GM12878 (cell line): ENCODE data around the gene WFIKKN1. TPM values are rescaled to one million over a fixed set of nuclear protein-coding genes. Genes with fewer than 3 reads are reported as not detected.

ENCODE experiments used
- ATAC-seq: fragments of 200-7000 bp; cut with Tn5 transposase; 3 replicates; pipeline ENCODE4 v1.9.1; 2020; ENCODE audit warnings: mild to moderate bottlenecking, moderate library complexity
- BruUV-seq: library from RNA; stranded (reverse); fragments of 400-500 nt; replicated peaks from 2 replicates; lab custom pipeline; 2021; lab: Mats Ljungman, UMichigan
- CTCF ChIA-PET: fragments of 300-600 bp; sonication (Branson Sonifier 250); formaldehyde crosslinking; extraction: SDS; loops from one replicate; lab custom pipeline; 2021; ENCODE audit warnings: inconsistent platforms; lab: Yijun Ruan, JAX
- POLR2A ChIA-PET: fragments of 350-600 bp; formaldehyde crosslinking; extraction: SDS; loops from one replicate; lab custom pipeline; 2021; ENCODE audit warnings: inconsistent platforms; lab: Charles Lee
- RAD21 ChIA-PET: fragments of 300-600 bp; sonication (Branson Sonifier 250); formaldehyde crosslinking; loops from one replicate; lab custom pipeline; 2023; ENCODE audit warnings: antibody characterized with exemption; ENCODE audit not compliant: unreplicated experiment; lab: Charles Lee
- SMC1A ChIA-PET: fragments of 300-600 bp; sonication (Branson Sonifier 250); formaldehyde crosslinking; loops from one replicate; lab custom pipeline; 2023; ENCODE audit not compliant: unreplicated experiment, uncharacterized antibody; lab: Charles Lee
- DNase-seq: peaks from one replicate; pipeline ENCODE4 v3.0.0-alpha.2; 2011; ENCODE audit warnings: low read depth, low spot score
- FAIRE-seq: peaks from 3 replicates; lab custom pipeline; 2011; peaks lifted over from hg19 to GRCh38; lab: Jason Lieb, UNC
- H2AFZ ChIP-seq: 2 replicates; pipeline ENCODE4 v1.6.0; 2011; ENCODE audit warnings: low read depth, low read length, control low read depth; ENCODE audit not compliant: control insufficient read depth
- H3K27ac ChIP-seq: 2 replicates; pipeline ENCODE4 v1.5.1; 2011; ENCODE audit warnings: control low read depth; ENCODE audit not compliant: control insufficient read depth, insufficient read depth
- H3K27me3 ChIP-seq, 2 experiments: replicated peaks in 1 of 2; 2 replicates each; pipeline versions ENCODE4 v1.6.0 to v1.6.1; 2011; ENCODE audit warnings: low read length in 1 of 2; ENCODE audit not compliant: control insufficient read depth in 2 of 2, insufficient read depth in 2 of 2
- H3K36me3 ChIP-seq, 2 experiments: 2 replicates each; pipeline ENCODE4 v1.5.1; 2011; ENCODE audit warnings: low read length in 1 of 2; ENCODE audit not compliant: control insufficient read depth in 2 of 2, insufficient read depth in 2 of 2
- H3K4me1 ChIP-seq: 2 replicates; pipeline ENCODE4 v1.6.1; 2011; ENCODE audit warnings: mild to moderate bottlenecking, low read length, moderate library complexity, mixed read lengths; ENCODE audit not compliant: control insufficient read depth, insufficient read depth
- H3K4me2 ChIP-seq: 2 replicates; pipeline ENCODE4 v1.6.0; 2011; ENCODE audit warnings: control low read depth; ENCODE audit not compliant: control insufficient read depth, insufficient read depth
- H3K4me3 ChIP-seq: fragments of 200-600 bp; sonication (generic); 2 replicates; pipeline ENCODE4 v1.5.1; 2016
- H3K79me2 ChIP-seq: 2 replicates; pipeline ENCODE4 v1.6.0; 2011; ENCODE audit warnings: low read length; ENCODE audit not compliant: control insufficient read depth, insufficient read depth
- H3K9ac ChIP-seq: 2 replicates; pipeline ENCODE4 v1.8.0; 2011; ENCODE audit warnings: low read length, control low read depth, mixed read lengths; ENCODE audit not compliant: control insufficient read depth, insufficient read depth
- H3K9me3 ChIP-seq: replicated peaks from 3 replicates; pipeline ENCODE4 v1.5.1; 2011; ENCODE audit warnings: mild to moderate bottlenecking, low read length; ENCODE audit not compliant: control insufficient read depth, insufficient read depth
- H4K20me1 ChIP-seq: 2 replicates; pipeline ENCODE4 v1.6.0; 2011; ENCODE audit not compliant: control insufficient read depth, insufficient read depth
- ASH2L ChIP-seq: fragments of 300-600, 200-600 bp; sonication (generic); IDR thresholded peaks from 2 replicates; pipeline ENCODE4 v1.6.1; 2017; ENCODE audit warnings: low read depth, mild to moderate bottlenecking, borderline replicate concordance
- BCL3 ChIP-seq: IDR thresholded peaks from 2 replicates; pipeline ENCODE4 v1.6.1; 2011; ENCODE audit warnings: borderline replicate concordance, low read depth, mild to moderate bottlenecking, moderate library complexity, low read length; ENCODE audit not compliant: insufficient read depth, poor library complexity, severe bottlenecking
- CBX3 ChIP-seq: fragments of 200-600 bp; sonication (generic); IDR thresholded peaks from 2 replicates; pipeline ENCODE4 v1.6.1; 2016; ENCODE audit warnings: low read depth, borderline replicate concordance
- CBX5 ChIP-seq: sonication (generic); IDR thresholded peaks from 2 replicates; pipeline ENCODE4 v1.6.1; 2016; ENCODE audit warnings: low read depth, moderate library complexity, mild to moderate bottlenecking, inconsistent platforms
- ELK1 ChIP-seq: IDR thresholded peaks from 2 replicates; pipeline ENCODE4 v1.6.1; 2012; ENCODE audit warnings: low read depth, low read length, improper control_type of control experiment
- GABPA ChIP-seq: IDR thresholded peaks from 2 replicates; pipeline ENCODE4 v1.6.1; 2014; ENCODE audit warnings: antibody characterized with exemption, low read depth, mild to moderate bottlenecking, inconsistent platforms
- KAT2A ChIP-seq: conservative IDR thresholded peaks from 2 replicates; pipeline ENCODE4 v1.6.1; 2011; ENCODE audit warnings: low read depth, low read length; ENCODE audit not compliant: control insufficient read depth
- NKRF ChIP-seq: fragments of 450-650 bp; conservative IDR thresholded peaks from 2 replicates; pipeline ENCODE4 v1.6.1; 2017; ENCODE audit warnings: mild to moderate bottlenecking, moderate library complexity
- NR2C2 ChIP-seq: IDR thresholded peaks from 2 replicates; pipeline ENCODE4 v1.6.1; 2011; ENCODE audit warnings: borderline replicate concordance, low read depth; ENCODE audit not compliant: control insufficient read depth, insufficient read length
- RCOR1 ChIP-seq: conservative IDR thresholded peaks from 2 replicates; pipeline ENCODE4 v1.6.1; 2012; ENCODE audit warnings: low read depth, low read length, improper control_type of control experiment
- SMAD5 ChIP-seq: IDR thresholded peaks from 2 replicates; pipeline ENCODE4 v1.6.1; 2016; ENCODE audit warnings: antibody characterized with exemption, low read depth
- SMARCA5 ChIP-seq: fragments of 450-650 bp; IDR thresholded peaks from 2 replicates; pipeline ENCODE4 v1.6.1; 2017; ENCODE audit warnings: mild to moderate bottlenecking
- STAT3 ChIP-seq: IDR thresholded peaks from 2 replicates; pipeline ENCODE4 v1.6.1; 2011; ENCODE audit warnings: low read depth, low read length, improper control_type of control experiment
- WGBS: methylation state at CpG from one replicate; pipeline ENCODE4 v1.1.6; 2016; ENCODE audit warnings: low lambda C conversion rate; ENCODE audit not compliant: insufficient replicate concordance, insufficient coverage; ENCODE audit errors: missing lambda C conversion rate; 5-methylcytosine and 5-hydroxymethylcytosine counted together
- in situ Hi-C: fragments of 300-500 bp; cut with MboI; formaldehyde crosslinking; loops from 9 replicates; pipeline ENCODE4 v1.14.3; 2018; ENCODE audit warnings: mixed read lengths
- intact Hi-C: fragments of 100-400 bp; cut with micrococcal nuclease; formaldehyde crosslinking; loops from one replicate; pipeline ENCODE4 v1.14.2; 2022; ENCODE audit not compliant: unreplicated experiment
- polyA plus RNA-seq, 11 experiments: library from polyadenylated mRNA; depleted of rRNA in 4 of 11; unstranded in 6 of 11; stranded (reverse) in 5 of 11; fragments of >200 nt; fragmentation: Nextera tagmentation in 4 of 11; fragmentation: Illumina TruSeq in 1 of 11; extraction: Ambion mirVana in 4 of 11; extraction: Trizol in 1 of 11; gene quantifications; 1 replicate in 1 of 11; 2 replicates in 10 of 11; pipeline versions ENCODE4 v1.2.1 to v1.2.3, GENCODE V29; 2011 to 2016; ENCODE audit warnings: inconsistent platforms in 2 of 11, missing spikeins in 2 of 11, low read depth in 1 of 11
- total RNA-seq, 4 experiments: library from RNA; depleted of rRNA in 3 of 4; stranded (reverse); fragments of >200 nt in 3 of 4; fragmentation: Illumina TruSeq in 1 of 4; extraction: Trizol in 1 of 4; gene quantifications; 2 replicates each; pipeline versions ENCODE4 v1.2.1 to v1.2.3, GENCODE V29; 2013 to 2021

The WFIKKN1 gene
- total and polyA plus RNA-seq, 10 of the 15 experiments (the other 5 are each of a cell fraction or from before 2014, with no cell fraction given) = 0.01 to 0.41 (median 0.05) TPM; not detected in 2

- TF ChIP-seq NKRF (no peak), SMAD5 (no peak)
Measured at GRCh38 chr16:654034-654433, 23.2 kb downstream of the WFIKKN1 start (continued).

GRCh38 chr16:657487-657886 lies 26.7 kb downstream of the WFIKKN1 start:
- CTCF ChIA-PET = no interaction called here
- in situ Hi-C loops = no loop called here
- SMC1A ChIA-PET = no interaction called here
- no TSS peak for BruUV-seq
- Histone ChIP-seq H3K9ac (no peak overlapping the region), H2AFZ (no peak overlapping the region), H3K36me3 (peaks cover 0 to 3% of the 10 kb centered on the region in 2 experiments; a peak in 2 of 4 replicates), H3K9me3 (no peaks in the 10 kb centered on the region), H3K4me3 (no peak overlapping the region), H3K79me2 (no peaks in the 10 kb centered on the region), H3K4me1 (peaks cover 3% of the 10 kb centered on the region; the same call in 1 of the 2 replicates), H3K27me3 (no peaks in the 10 kb centered on the region), H3K4me2 (no peak overlapping the region), H4K20me1 (no peaks in the 10 kb centered on the region), H3K27ac (no peak overlapping the region)
- WGBS = 98% methylated on average over 20 of the region's 22 CpGs
- intact Hi-C loops = no loop called here
- TF ChIP-seq ELK1 (no peak), CBX5 (no peak), BCL3 (no peak), CBX3 (no peak), SMARCA5 (no peak), STAT3 (no peak), ASH2L (no peak), NR2C2 (no peak), GABPA (no peak), RCOR1 (no peak), KAT2A (no peak)
- ATAC-seq (no peak), FAIRE-seq (no peak), DNase-seq (no peak)
- POLR2A ChIA-PET = no interaction called here
- RAD21 ChIA-PET = no interaction called here
